Measurements from ENCODE around the gene ELN. TPM values are rescaled to one million over a fixed set of nuclear protein-coding genes. Genes with fewer than 3 reads are reported as not detected.

The ELN gene
- total RNA-seq, 1 experiment from 2014 or later: 65.9 TPM

DNA sequence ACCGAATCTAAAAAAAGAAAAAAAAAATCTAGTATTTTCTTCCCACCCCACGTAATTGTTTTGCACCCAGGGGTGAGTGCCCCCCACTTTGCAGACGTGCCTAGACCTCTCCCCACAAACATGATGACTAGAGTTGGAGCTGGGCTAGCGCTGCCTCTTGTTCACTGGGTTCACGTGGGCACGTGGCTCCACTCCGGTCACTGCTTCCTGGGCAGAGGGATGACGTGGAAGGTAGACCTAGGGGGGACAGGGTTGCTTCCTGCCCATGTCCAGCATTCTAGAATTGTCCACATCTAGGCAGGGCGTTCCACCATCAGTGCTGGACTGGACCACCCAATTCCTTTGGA, 54.8 kb downstream of the ELN start:
- POLR2A ChIA-PET (ENCODE audit: low non-redundant PET): interaction anchor here (0.6 kb wide), 1 partner anchor 396 kb away, joined by 3 read pairs; no protein-coding TSS in a partner anchor
- Histone ChIP-seq H3K36me3 (ENCODE audit: insufficient read depth, low read length, poor library complexity, severe bottlenecking) (peaks cover 12% of the 10 kb centered on the region), H3K4me1 (ENCODE audit: insufficient read depth, low read length, poor library complexity, severe bottlenecking) (peaks cover 27% of the 10 kb centered on the region), H3K4me3 (ENCODE audit: low read depth, low read length, poor library complexity, severe bottlenecking) (peak overlapping the region; percentile 34), H3K27me3 (replicated peaks; ENCODE audit: insufficient read depth, low read depth, low read length, poor library complexity) (no peaks in the 10 kb centered on the region), H3K9me3 (ENCODE audit: low read depth, low read length, poor library complexity, severe bottlenecking) (no peaks in the 10 kb centered on the region), H3K27ac (ENCODE audit: low read depth, low read length, poor library complexity, severe bottlenecking) (peak overlapping the region; percentile 70)
- TF ChIP-seq EZH2 (IDR thresholded peaks at IDR 0.05; ENCODE audit: borderline replicate concordance, low read depth, low read length, poor library complexity, severe bottlenecking) (no peak), CTCF (conservative IDR thresholded peaks at IDR 0.05; ENCODE audit: low read depth, low read length) (no peak)
- CTCF ChIA-PET: interaction anchor here (0.6 to 1.0 kb wide), 2 partner anchors 124 to 1348 kb away, joined by 3 read pairs; no protein-coding TSS in a partner anchor
- intact Hi-C loops (cut with micrococcal nuclease; ENCODE audit: unreplicated experiment): no loop called here
- BruUV-seq (replicated peaks): no TSS peak
- DNase-seq (ENCODE audit: low spot score): no peak

DNA sequence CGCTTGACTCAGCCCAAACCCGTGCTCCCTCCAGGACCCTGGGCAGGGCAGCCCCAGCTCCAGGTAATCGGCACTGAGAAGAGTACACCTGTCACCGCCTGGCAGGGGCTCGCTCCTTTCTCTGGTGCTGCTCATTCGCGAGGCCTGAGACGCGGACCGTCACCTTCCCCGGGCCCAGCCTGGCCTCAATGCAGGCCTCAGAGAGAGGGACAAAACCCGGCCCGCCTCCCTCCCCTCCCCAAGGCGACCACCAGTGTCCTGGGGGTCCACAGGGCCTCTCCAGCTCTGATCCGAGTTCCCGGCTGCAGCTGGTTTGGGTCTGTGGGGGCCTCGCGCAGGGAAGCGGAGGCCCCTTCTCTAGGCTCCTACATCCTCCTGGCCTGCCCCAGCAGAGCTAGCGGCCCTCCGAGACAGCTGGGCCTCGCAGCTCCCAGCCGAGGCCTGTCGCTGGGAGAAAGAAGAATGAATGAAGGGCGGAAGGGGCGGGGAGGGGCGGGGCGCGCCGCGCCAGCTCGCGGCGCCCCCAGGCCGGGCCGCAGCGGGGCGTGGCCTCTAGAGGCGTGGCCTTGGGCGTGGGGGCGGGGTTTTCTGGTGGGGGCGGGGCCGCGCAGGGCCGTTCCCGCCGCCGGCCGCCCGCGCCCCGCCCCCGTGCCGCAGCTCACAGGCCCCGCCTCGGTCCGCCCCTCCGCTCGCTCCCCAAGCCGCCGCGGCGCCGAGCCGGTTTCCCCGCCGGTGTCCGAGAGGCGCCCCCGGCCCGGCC, 55.3 kb downstream of the ELN start, which contains the start of gene LIMK1:
Gene LIMK1 (plus strand): TSS at position 688 of the 760 bp plus-strand sequence. CDS start 187 bp downstream, outside the sequence.
- intact Hi-C loops (cut with micrococcal nuclease; ENCODE audit: unreplicated experiment): no loop called here
- Histone ChIP-seq H3K4me1 (ENCODE audit: insufficient read depth, low read length, poor library complexity, severe bottlenecking) (peaks cover 27% of the 10 kb centered on the region), H3K4me3 (ENCODE audit: low read depth, low read length, poor library complexity, severe bottlenecking) (peak within 1 kb of the TSS; percentile 88), H3K27me3 (replicated peaks; ENCODE audit: insufficient read depth, low read depth, low read length, poor library complexity) (no peaks in the 10 kb centered on the region), H3K27ac (ENCODE audit: low read depth, low read length, poor library complexity, severe bottlenecking) (peak within 1 kb of the TSS; percentile 81), H3K9me3 (ENCODE audit: low read depth, low read length, poor library complexity, severe bottlenecking) (no peaks in the 10 kb centered on the region), H3K36me3 (ENCODE audit: insufficient read depth, low read length, poor library complexity, severe bottlenecking) (peaks cover 12% of the 10 kb centered on the region)
- no peak for TF ChIP-seq CTCF (conservative IDR thresholded peaks at IDR 0.05; ENCODE audit: low read depth, low read length)
- TF ChIP-seq EZH2 (IDR thresholded peaks at IDR 0.05; ENCODE audit: borderline replicate concordance, low read depth, low read length, poor library complexity, severe bottlenecking): no peak
- TSS peak; percentile 86 for BruUV-seq (replicated peaks)
- DNase-seq (ENCODE audit: low spot score): peak; percentile 92
- ChIA-PET CTCF (interaction anchor here (0.6 to 1.0 kb wide), 3 partner anchors 16 to 1347 kb away, joined by 3 to 6 read pairs (median 3); no protein-coding TSS in a partner anchor), POLR2A (ENCODE audit: low non-redundant PET) (interaction anchor here (0.6 to 0.7 kb wide), 2 partner anchors 73 to 396 kb away, joined by 3 read pairs; no protein-coding TSS in a partner anchor)

DNA sequence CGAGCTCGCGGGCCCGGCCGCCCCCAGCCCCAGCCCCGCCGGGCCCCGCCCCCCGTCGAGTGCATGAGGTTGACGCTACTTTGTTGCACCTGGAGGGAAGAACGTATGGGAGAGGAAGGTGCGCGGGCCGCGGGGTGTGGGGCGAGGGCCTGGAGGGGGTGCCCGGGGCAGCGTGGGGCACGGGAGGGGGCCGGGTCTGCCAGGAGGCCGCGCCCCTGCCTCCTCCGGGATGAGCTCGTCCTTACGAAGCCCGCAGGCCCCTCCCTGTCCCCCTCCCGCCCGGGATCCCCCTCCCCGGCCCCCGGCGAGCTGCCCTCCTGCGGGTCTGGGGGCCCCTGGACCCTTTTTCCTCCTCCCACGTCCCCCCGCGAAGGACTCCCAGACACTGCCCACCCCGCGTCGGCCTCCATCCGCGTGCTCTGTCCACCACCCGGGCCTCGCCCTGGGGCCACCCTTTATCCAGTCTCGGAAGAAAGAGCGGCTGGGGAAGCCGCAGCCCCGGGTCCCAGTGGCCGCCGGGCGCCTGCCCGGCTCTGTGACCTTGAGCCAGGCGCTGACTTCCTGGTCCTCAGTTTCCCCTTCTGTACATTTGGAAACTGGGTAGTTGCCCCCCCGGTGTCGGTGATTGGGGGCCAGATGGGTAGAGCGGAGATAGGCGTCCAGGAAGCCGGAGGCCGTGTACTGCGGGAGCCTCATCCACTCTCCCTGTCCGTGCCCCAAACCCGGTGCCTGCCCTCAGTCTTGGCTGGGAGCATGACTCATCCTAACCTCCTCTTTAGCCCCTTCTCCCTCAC, 56.2 kb downstream of the ELN start:
- intact Hi-C loops (cut with micrococcal nuclease; ENCODE audit: unreplicated experiment): no loop called here
- Histone ChIP-seq H3K36me3 (ENCODE audit: insufficient read depth, low read length, poor library complexity, severe bottlenecking) (peaks cover 16% of the 10 kb centered on the region), H3K4me1 (ENCODE audit: insufficient read depth, low read length, poor library complexity, severe bottlenecking) (peaks cover 19% of the 10 kb centered on the region), H3K27me3 (replicated peaks; ENCODE audit: insufficient read depth, low read depth, low read length, poor library complexity) (no peaks in the 10 kb centered on the region), H3K9me3 (ENCODE audit: low read depth, low read length, poor library complexity, severe bottlenecking) (no peaks in the 10 kb centered on the region), H3K27ac (ENCODE audit: low read depth, low read length, poor library complexity, severe bottlenecking) (peak overlapping the region; percentile 81), H3K4me3 (ENCODE audit: low read depth, low read length, poor library complexity, severe bottlenecking) (peak overlapping the region; percentile 88)
- DNase-seq (ENCODE audit: low spot score): peak; percentile 44
- CTCF ChIA-PET: interaction anchor here (1.0 kb wide), 2 partner anchors 17 to 122 kb away, joined by 3 to 6 read pairs; no protein-coding TSS in a partner anchor
- POLR2A ChIA-PET (ENCODE audit: low non-redundant PET): no interaction called here
- TF ChIP-seq EZH2 (IDR thresholded peaks at IDR 0.05; ENCODE audit: borderline replicate concordance, low read depth, low read length, poor library complexity, severe bottlenecking) (no peak), CTCF (conservative IDR thresholded peaks at IDR 0.05; ENCODE audit: low read depth, low read length) (no peak)
- no TSS peak for BruUV-seq (replicated peaks)
